Urinary bladder (tissue), 4 donors: ENCODE measurements around the gene ZYG11A. TPM values are rescaled to one million over a fixed set of nuclear protein-coding genes. Genes with fewer than 3 reads are reported as not detected.

Experiments
- DNase-seq: peaks from one replicate; pipeline ENCODE4 v3.0.0-alpha.2; 2015; ENCODE audit errors: extremely low spot score
- H3K27ac ChIP-seq: one replicate; pipeline ENCODE4 v1.5.1; 2013; ENCODE audit warnings: low read depth, mild to moderate bottlenecking, moderate library complexity
- H3K36me3 ChIP-seq: one replicate; pipeline ENCODE4 v1.6.1; 2013; ENCODE audit warnings: mild to moderate bottlenecking, moderate library complexity; ENCODE audit not compliant: insufficient read depth
- H3K4me1 ChIP-seq: one replicate; pipeline ENCODE4 v1.6.1; 2013; ENCODE audit warnings: mild to moderate bottlenecking, moderate library complexity; ENCODE audit not compliant: insufficient read depth
- H3K4me3 ChIP-seq: one replicate; pipeline ENCODE4 v1.5.1; 2013; ENCODE audit warnings: low read depth, low read length
- WGBS: extraction: QIAGEN DNeasy Blood & Tissue Kit; methylation state at CpG from one replicate; pipeline ENCODE4 v1.1.7; 2013; 5-methylcytosine and 5-hydroxymethylcytosine counted together
- polyA plus RNA-seq: library from polyadenylated mRNA; stranded (reverse); fragments of 200-250 nt; gene quantifications from one replicate; pipeline ENCODE4 v1.2.3, GENCODE V29; 2013
- total RNA-seq: library from RNA; depleted of rRNA; stranded (reverse); fragments of >200 nt; gene quantifications from one replicate; pipeline ENCODE4 v1.2.3, GENCODE V29; 2014
- donor health status: healthy with polysubstance abuse.
- donor health status: healthy.

ZYG11A gene
- total and polyA plus RNA-seq, 2 donors, result 0.13 to 0.85 TPM

GRCh38 chr1:52900402-52900801 lies 57.8 kb downstream of the ZYG11A start:
- DNase-seq, result no peak
- Histone ChIP-seq H3K27ac (no peak overlapping the region), H3K36me3 (no peaks in the 10 kb centered on the region), H3K4me3 (no peak overlapping the region), H3K4me1 (no peaks in the 10 kb centered on the region)
- 79% methylated on average over 2 of the region's 2 CpGs for WGBS

DNA sequence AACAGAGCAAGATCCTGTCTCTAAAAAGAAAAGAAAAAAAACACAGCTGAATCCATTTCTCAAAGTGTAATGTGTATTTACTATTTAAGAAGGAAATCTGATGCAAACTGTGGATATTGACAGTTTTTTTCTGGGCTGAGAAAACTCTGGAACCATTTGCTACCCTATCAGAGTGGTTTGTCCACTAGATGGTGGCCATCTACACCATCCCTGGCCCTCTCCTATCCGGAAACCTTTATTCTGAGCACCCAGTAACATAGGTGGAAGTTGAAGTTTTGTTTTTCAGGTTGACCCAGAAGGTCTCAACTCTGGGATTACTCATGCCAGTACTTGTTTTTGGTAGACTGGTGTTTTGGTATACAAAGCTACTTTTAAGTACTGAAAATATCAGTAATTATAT lies 58.8 kb downstream of the ZYG11A start:
- DNase-seq, result no peak
- no peaks in the 10 kb centered on the region for H3K4me1 ChIP-seq
- no peak overlapping the region for H3K27ac ChIP-seq
- whole genome bisulfite sequencing, result 82% methylated on average over 1 of the region's 1 CpG
- H3K36me3 ChIP-seq, result no peaks in the 10 kb centered on the region
- no peak overlapping the region for H3K4me3 ChIP-seq

GRCh38 chr1:52904208-52904926 lies 61.8 kb downstream of the ZYG11A start:
- H3K4me1 ChIP-seq, result no peaks in the 10 kb centered on the region
- H3K27ac ChIP-seq, result no peak overlapping the region
- no peak overlapping the region for H3K4me3 ChIP-seq
- H3K36me3 ChIP-seq, result no peaks in the 10 kb centered on the region
- 93% methylated on average over 13 of the region's 13 CpGs for WGBS
- no peak for DNase-seq

DNA sequence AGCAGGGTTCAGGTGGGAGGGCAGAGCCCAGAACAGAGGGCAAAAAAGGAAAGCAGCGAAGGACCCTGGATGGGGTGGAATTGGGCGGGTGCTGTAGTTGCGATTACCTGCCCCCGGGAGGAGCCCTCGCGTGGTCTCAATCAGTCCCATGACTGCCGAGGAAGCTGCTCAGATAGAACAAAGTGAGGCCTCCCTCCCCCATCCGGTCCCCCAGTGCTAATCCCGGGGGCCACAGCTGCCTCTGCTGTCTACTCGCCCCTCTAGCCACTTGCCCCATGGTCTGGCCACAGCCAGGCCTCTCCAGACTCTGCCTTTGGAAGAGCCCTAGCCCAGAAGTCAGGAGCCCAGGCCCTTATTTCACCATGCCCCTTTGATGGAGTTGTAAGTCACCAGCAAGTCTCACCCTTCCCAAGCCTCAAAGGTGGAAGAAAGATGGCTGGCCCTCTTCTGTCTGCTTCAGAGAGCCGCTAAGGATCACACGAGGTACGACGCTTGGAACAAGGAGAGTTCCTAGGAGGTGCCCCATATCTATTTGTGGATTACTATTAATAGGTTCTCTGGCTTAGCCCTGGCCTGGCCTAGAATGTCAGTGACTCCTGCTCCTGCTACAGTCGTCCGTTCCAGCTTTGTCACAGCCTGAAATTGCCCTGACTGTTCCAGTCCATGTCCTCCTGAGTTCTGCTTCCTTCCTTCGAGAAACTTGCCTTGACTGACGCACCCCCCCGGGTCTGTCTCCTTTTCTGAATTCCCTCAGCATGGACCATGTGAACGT lies 62.6 kb downstream of the ZYG11A start:
- H3K36me3 ChIP-seq, result no peaks in the 10 kb centered on the region
- no peak overlapping the region for H3K27ac ChIP-seq
- 67% methylated on average over 20 of the region's 20 CpGs for WGBS
- no peak for DNase-seq
- no peak overlapping the region for H3K4me3 ChIP-seq
- no peaks in the 10 kb centered on the region for H3K4me1 ChIP-seq

DNA sequence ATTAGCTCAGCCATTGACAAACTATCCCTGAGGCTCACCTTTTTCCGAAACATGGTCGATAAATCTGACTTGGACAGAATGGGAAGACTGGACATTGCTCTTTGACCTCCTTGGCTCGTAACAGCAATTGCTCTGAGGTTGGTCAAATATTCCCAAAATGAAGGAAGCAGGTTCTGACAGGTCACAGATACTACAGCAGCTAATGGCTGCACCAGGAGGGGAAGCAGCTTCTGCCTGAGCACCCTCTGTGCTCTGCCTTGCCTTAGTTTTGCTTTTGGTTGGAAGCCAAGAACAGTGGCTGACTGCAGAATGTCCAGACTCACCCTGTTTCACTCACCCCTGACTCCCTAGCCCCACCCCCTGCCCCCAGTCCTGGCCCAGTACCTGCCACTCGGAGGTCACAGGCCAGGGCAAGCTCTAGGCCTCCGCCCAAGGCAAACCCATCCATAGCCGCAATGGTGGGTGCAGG lies 63.6 kb downstream of the ZYG11A start:
- 86% methylated on average over 6 of the region's 6 CpGs for WGBS
- no peak overlapping the region for H3K4me3 ChIP-seq
- H3K36me3 ChIP-seq, result no peaks in the 10 kb centered on the region
- no peaks in the 10 kb centered on the region for H3K4me1 ChIP-seq
- H3K27ac ChIP-seq, result no peak overlapping the region
- DNase-seq, result no peak

GRCh38 chr1:52907068-52907811 lies 64.7 kb downstream of the ZYG11A start:
- 91% methylated on average over 9 of the region's 9 CpGs for WGBS

GRCh38 chr1:52907812-52908153 lies 65.2 kb downstream of the ZYG11A start:
- 88% methylated on average over 10 of the region's 10 CpGs for WGBS
- DNase-seq, result no peak

More at GRCh38 chr1:52907068-52907811, 64.7 kb downstream of the ZYG11A start:
- Histone ChIP-seq H3K36me3 (no peaks in the 10 kb centered on the region), H3K4me3 (no peak overlapping the region), H3K27ac (no peak overlapping the region), H3K4me1 (no peaks in the 10 kb centered on the region)
- DNase-seq, result no peak

GRCh38 chr1:52911541-52911940 lies 69.0 kb downstream of the ZYG11A start:
- no peaks in the 10 kb centered on the region for H3K4me1 ChIP-seq
- no peak for DNase-seq
- 91% methylated on average over 10 of the region's 10 CpGs for WGBS
- no peak overlapping the region for H3K27ac ChIP-seq
- H3K36me3 ChIP-seq, result no peaks in the 10 kb centered on the region
- H3K4me3 ChIP-seq, result no peak overlapping the region

More at GRCh38 chr1:52907812-52908153, 65.2 kb downstream of the ZYG11A start:
- no peaks in the 10 kb centered on the region for H3K36me3 ChIP-seq
- H3K4me1 ChIP-seq, result no peaks in the 10 kb centered on the region
- H3K27ac ChIP-seq, result no peak overlapping the region
- H3K4me3 ChIP-seq, result no peak overlapping the region

- Histone ChIP-seq H3K27ac (no peak overlapping the region), H3K4me1 (no peaks in the 10 kb centered on the region), H3K4me3 (no peak overlapping the region), H3K36me3 (no peaks in the 10 kb centered on the region)
- WGBS, result 83% methylated on average over 3 of the region's 3 CpGs
- no peak for DNase-seq
Measured at GRCh38 chr1:52913014-52913413, 70.5 kb downstream of the ZYG11A start.

DNA sequence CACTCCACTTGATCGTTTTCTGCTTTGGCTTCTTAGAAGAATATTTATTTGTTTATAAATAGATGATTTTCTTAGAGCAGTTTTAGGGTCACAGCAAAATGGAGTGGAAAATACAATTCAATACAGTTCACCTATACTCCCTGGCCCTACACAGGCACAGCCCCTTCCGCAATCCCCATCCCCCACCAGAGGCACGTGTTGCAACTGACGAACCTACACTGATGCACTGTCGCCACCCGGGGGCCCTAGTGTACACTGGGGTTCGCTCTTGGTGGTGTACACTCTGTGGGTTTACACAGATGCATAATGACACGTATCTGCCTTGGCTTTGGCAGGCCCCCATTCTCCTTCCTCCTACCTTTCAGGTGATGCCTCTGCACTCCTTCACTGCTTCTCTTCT lies 71.0 kb downstream of the ZYG11A start:
- Histone ChIP-seq H3K36me3 (no peaks in the 10 kb centered on the region), H3K4me1 (no peaks in the 10 kb centered on the region), H3K4me3 (no peak overlapping the region), H3K27ac (no peak overlapping the region)
- 76% methylated on average over 8 of the region's 8 CpGs for whole genome bisulfite sequencing
- DNase-seq, result no peak

DNA sequence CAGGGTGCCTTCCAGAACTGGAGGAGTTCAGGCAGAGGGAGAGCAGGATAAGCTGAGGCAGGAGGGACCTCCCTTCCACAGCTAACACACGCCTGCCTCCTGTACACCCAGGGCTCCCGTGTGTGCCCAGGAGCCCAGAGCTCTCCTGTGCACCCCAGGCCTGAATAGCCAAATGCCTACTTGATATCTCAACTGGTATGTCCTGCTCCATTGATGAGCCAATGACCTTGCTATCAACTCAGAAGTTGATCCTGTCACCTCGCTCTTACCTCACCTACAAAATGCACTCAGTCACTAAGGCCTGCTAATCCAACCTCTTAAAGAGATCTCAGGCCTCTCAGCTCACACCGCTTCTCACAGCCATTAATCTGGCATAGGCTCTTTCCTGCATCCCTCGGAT lies 71.9 kb downstream of the ZYG11A start:
- WGBS, result 83% methylated on average over 5 of the region's 5 CpGs
- H3K4me1 ChIP-seq, result peaks cover 1% of the 10 kb centered on the region
- H3K27ac ChIP-seq, result no peak overlapping the region
- DNase-seq, result no peak
- no peak overlapping the region for H3K4me3 ChIP-seq
- H3K36me3 ChIP-seq, result no peaks in the 10 kb centered on the region

DNA sequence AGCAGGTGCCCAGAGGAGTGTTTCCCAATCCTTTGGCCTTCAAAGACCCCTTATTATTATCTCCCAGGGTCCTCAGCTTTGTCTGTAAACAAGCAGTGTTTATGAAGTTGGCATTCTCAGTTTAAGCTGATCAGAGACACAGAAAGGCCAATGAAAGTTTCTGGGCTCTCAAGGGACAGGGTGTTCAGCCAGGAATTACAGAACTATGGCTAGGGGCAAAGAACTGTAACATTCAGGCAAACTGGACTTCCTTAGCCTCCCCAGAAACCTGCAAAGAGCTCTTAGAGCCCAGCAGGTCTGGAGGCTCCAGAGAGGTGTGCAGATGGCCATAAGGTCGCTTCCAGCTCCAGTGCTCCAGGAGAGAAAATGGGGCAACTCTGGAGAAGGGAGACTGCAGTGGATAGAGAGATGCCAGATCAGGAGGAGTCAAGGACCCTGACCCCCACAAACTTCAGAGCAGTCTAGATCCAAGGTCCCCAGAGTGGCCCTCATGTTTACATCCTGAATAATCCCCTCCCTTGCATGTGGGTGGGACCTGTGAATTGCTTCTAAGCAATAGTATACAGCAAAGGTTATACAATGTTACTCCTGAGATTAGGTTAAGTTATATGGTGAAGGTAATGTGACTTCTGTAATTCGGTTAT lies 72.8 kb downstream of the ZYG11A start:
- 90% methylated on average over 2 of the region's 2 CpGs for WGBS
- H3K27ac ChIP-seq, result no peak overlapping the region
- DNase-seq, result no peak

DNA sequence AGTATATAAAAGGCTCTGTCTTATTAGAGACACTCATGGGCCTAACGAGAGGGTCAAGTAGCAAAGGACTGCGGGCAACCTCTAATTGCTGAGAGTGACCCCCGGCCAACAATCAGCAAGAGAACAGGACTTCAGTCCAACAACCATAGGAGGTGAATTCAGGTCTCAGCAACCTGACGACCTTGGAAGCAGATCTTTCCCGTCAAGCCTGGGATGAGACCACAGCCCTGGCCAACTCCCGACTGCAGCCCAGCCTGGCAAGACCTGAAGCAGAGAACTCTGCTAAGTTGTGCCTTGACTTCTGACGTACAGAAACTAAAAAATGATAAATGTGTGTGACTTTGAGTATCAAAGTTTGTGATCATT lies 73.3 kb downstream of the ZYG11A start:
- no peaks in the 10 kb centered on the region for H3K36me3 ChIP-seq
- DNase-seq, result no peak
- no peak overlapping the region for H3K27ac ChIP-seq
- WGBS, result 78% methylated on average over 7 of the region's 7 CpGs
- H3K4me3 ChIP-seq, result no peak overlapping the region
- peaks cover 1% of the 10 kb centered on the region for H3K4me1 ChIP-seq

More for the DNA sequence above, 72.8 kb downstream of the ZYG11A start:
- Histone ChIP-seq H3K36me3 (no peaks in the 10 kb centered on the region), H3K4me3 (no peak overlapping the region), H3K4me1 (peaks cover 1% of the 10 kb centered on the region)
